ENCODE data around the gene RDH5.

DNA sequence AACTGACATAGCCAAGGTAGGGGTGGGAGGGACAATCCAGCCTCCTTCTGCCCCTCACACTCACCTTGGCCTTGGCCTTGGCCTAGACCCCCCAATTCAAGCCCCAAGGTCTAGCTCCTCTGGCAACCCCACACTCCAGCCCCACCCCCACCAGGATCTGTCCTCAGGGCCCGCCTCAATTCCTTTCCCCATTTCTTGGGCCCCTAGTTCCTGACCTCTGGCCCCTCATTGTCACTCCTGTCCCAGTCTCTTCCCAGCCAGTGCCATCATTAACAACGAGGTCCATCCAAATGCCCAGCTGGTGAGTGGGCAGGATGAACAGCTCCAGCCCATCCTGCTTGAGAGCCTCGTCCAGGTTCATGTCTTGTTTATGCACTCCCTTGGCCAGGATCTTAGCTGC, 15.9 kb downstream of the RDH5 start:
- TF ChIP-seq CTCF (IDR thresholded peaks at IDR 0.05 in 2 of 3, conservative IDR thresholded peaks at IDR 0.05 in 1 of 3; ENCODE audit: borderline replicate concordance in 1 of 3, insufficient read depth in 1 of 3, low read depth in 2 of 3, low read length in 2 of 3) (no peak), SRF (IDR thresholded peaks at IDR 0.05; ENCODE audit: low read depth) (no peak), EZH2 (IDR thresholded peaks at IDR 0.05) (no peak), EZH2phosphoT487 (IDR thresholded peaks at IDR 0.05; ENCODE audit: borderline replicate concordance) (no peak), POLR2A (IDR thresholded peaks at IDR 0.05; ENCODE audit: borderline replicate concordance, extremely low read depth, insufficient read depth, insufficient read length) (no peak), JUND (IDR thresholded peaks at IDR 0.05) (no peak), FOSL1 (IDR thresholded peaks at IDR 0.05; ENCODE audit: low read depth) (no peak), SIN3A (IDR thresholded peaks at IDR 0.05; ENCODE audit: low read depth) (no peak), RAD21 (IDR thresholded peaks at IDR 0.05; ENCODE audit: low read depth) (no peak), MAX (IDR thresholded peaks at IDR 0.05) (no peak), ZNF274 (IDR thresholded peaks at IDR 0.05; ENCODE audit: low read depth, low read length) (no peak)
- TF ChIP-seq, protein P1, sequence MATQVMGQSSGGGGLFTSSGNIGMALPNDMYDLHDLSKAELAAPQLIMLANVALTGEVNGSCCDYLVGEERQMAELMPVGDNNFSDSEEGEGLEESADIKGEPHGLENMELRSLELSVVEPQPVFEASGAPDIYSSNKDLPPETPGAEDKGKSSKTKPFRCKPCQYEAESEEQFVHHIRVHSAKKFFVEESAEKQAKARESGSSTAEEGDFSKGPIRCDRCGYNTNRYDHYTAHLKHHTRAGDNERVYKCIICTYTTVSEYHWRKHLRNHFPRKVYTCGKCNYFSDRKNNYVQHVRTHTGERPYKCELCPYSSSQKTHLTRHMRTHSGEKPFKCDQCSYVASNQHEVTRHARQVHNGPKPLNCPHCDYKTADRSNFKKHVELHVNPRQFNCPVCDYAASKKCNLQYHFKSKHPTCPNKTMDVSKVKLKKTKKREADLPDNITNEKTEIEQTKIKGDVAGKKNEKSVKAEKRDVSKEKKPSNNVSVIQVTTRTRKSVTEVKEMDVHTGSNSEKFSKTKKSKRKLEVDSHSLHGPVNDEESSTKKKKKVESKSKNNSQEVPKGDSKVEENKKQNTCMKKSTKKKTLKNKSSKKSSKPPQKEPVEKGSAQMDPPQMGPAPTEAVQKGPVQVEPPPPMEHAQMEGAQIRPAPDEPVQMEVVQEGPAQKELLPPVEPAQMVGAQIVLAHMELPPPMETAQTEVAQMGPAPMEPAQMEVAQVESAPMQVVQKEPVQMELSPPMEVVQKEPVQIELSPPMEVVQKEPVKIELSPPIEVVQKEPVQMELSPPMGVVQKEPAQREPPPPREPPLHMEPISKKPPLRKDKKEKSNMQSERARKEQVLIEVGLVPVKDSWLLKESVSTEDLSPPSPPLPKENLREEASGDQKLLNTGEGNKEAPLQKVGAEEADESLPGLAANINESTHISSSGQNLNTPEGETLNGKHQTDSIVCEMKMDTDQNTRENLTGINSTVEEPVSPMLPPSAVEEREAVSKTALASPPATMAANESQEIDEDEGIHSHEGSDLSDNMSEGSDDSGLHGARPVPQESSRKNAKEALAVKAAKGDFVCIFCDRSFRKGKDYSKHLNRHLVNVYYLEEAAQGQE (IDR thresholded peaks at IDR 0.05; ENCODE audit: low read depth), result no peak
